ENCODE measurements around the gene SLFN12L.

- TF ChIP-seq CTCF (IDR thresholded peaks at IDR 0.05) (no peak), POLR2A (IDR thresholded peaks at IDR 0.05) (no peak)
Measured at GRCh38 chr17:35566968-35567367, 29.5 kb upstream of the SLFN12L start.
